Measurements from ENCODE around the gene DAB2IP. TPM values are rescaled to one million over a fixed set of nuclear protein-coding genes. Genes with fewer than 3 reads are reported as not detected.

Gene DAB2IP
- total RNA-seq, 1 experiment from 2014 or later, result 15.2 TPM

DNA sequence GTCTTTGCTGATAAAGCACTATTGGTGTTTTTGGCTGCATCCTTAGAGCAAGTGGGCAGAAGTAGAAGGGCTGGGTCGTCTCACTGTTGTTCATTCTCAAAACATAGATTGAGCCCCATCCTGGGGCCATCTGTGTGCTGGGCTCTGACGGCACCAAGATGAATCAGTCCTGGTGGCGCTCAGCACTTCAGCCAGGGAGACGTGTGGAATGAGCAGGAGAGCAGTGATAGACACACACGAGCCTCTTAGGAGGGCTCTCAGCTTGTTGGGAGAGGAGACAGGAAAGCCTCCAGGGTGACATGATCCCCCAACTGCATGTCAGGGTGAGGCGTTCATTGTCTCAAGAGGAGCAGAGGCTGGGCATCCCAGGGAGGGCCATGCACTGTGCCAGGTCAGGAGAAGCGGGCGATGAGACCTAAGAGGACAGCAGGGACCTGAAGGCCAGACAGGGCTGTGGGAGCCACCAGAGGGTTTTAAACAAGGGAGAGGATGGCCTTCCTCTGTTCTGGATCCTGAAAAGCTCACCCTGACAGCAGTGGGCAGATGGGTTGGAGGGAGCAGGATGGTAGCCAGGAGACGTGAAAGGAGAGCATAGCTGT, 115.8 kb downstream of the DAB2IP start:
- no TSS peak for BruUV-seq (replicated peaks)
- no peak overlapping the region for H3K4me3 ChIP-seq (ENCODE audit: low read length)
- no peaks in the 10 kb centered on the region for H3K9me2 ChIP-seq (replicated peaks; ENCODE audit: low read length)
- ChIA-PET POLR2A (ENCODE audit: unreplicated experiment) (no interaction called here), CTCF (no interaction called here)
- DNase-seq, result no peak
- no peak for ATAC-seq
- TF ChIP-seq EZH2phosphoT487 (IDR thresholded peaks at IDR 0.05; ENCODE audit: borderline replicate concordance, low read length), result no peak
- TF ChIP-seq EZH2 (IDR thresholded peaks at IDR 0.05; ENCODE audit: low read length, unreplicated experiment), result no peak
- TF ChIP-seq, protein P1, sequence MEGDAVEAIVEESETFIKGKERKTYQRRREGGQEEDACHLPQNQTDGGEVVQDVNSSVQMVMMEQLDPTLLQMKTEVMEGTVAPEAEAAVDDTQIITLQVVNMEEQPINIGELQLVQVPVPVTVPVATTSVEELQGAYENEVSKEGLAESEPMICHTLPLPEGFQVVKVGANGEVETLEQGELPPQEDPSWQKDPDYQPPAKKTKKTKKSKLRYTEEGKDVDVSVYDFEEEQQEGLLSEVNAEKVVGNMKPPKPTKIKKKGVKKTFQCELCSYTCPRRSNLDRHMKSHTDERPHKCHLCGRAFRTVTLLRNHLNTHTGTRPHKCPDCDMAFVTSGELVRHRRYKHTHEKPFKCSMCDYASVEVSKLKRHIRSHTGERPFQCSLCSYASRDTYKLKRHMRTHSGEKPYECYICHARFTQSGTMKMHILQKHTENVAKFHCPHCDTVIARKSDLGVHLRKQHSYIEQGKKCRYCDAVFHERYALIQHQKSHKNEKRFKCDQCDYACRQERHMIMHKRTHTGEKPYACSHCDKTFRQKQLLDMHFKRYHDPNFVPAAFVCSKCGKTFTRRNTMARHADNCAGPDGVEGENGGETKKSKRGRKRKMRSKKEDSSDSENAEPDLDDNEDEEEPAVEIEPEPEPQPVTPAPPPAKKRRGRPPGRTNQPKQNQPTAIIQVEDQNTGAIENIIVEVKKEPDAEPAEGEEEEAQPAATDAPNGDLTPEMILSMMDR (conservative IDR thresholded peaks at IDR 0.05; ENCODE audit: low read depth, low read length), result no peak
- H3K9ac ChIP-seq (ENCODE audit: low read length), result no peak overlapping the region
- no peaks in the 10 kb centered on the region for H3K9me3 ChIP-seq (ENCODE audit: low read length)
- no peaks in the 10 kb centered on the region for H3K36me3 ChIP-seq (ENCODE audit: low read depth, low read length)
- H3K4me1 ChIP-seq (ENCODE audit: insufficient read depth, low read length), result peaks cover 10% of the 10 kb centered on the region
- no peaks in the 10 kb centered on the region for H4K20me1 ChIP-seq (ENCODE audit: low read length)
- no peak overlapping the region for H3K27ac ChIP-seq (ENCODE audit: low read length)
- H2AFZ ChIP-seq (ENCODE audit: low read length), result no peak overlapping the region
- H3F3A ChIP-seq (ENCODE audit: low read length, unreplicated experiment), result no peaks in the 10 kb centered on the region
- no peak overlapping the region for H3K4me2 ChIP-seq (ENCODE audit: low read length)
- H3K79me2 ChIP-seq (ENCODE audit: low read length), result no peaks in the 10 kb centered on the region
- intact Hi-C loops (cut with micrococcal nuclease), result no loop called here
- H3K27me3 ChIP-seq (ENCODE audit: low read length), result no peaks in the 10 kb centered on the region

GRCh38 chr9:121768416-121769015, 117.1 kb downstream of the DAB2IP start:
- no peak for DNase-seq
- peaks cover 10% of the 10 kb centered on the region for H3K4me1 ChIP-seq (ENCODE audit: insufficient read depth, low read length)
- ChIA-PET POLR2A (ENCODE audit: unreplicated experiment) (no interaction called here), CTCF (no interaction called here)
- ATAC-seq, result no peak
- H3K9ac ChIP-seq (ENCODE audit: low read length), result no peak overlapping the region
- no peaks in the 10 kb centered on the region for H3K9me3 ChIP-seq (ENCODE audit: low read length)
- no peaks in the 10 kb centered on the region for H3K27me3 ChIP-seq (ENCODE audit: low read length)
- intact Hi-C loops (cut with micrococcal nuclease), result no loop called here
- H3K36me3 ChIP-seq (ENCODE audit: low read depth, low read length), result no peaks in the 10 kb centered on the region
- no peaks in the 10 kb centered on the region for H3K9me2 ChIP-seq (replicated peaks; ENCODE audit: low read length)
- no peak overlapping the region for H3K4me2 ChIP-seq (ENCODE audit: low read length)
- H3K4me3 ChIP-seq (ENCODE audit: low read length), result no peak overlapping the region
- TF ChIP-seq EZH2 (IDR thresholded peaks at IDR 0.05; ENCODE audit: low read length, unreplicated experiment) (no peak), EZH2phosphoT487 (IDR thresholded peaks at IDR 0.05; ENCODE audit: borderline replicate concordance, low read length) (no peak)
- TF ChIP-seq, protein P1 (conservative IDR thresholded peaks at IDR 0.05; ENCODE audit: low read depth, low read length), result no peak
- BruUV-seq (replicated peaks), result no TSS peak
- H4K20me1 ChIP-seq (ENCODE audit: low read length), result no peaks in the 10 kb centered on the region
- no peak overlapping the region for H3K27ac ChIP-seq (ENCODE audit: low read length)
- no peak overlapping the region for H2AFZ ChIP-seq (ENCODE audit: low read length)
- H3F3A ChIP-seq (ENCODE audit: low read length, unreplicated experiment), result no peaks in the 10 kb centered on the region
- no peaks in the 10 kb centered on the region for H3K79me2 ChIP-seq (ENCODE audit: low read length)

GRCh38 chr9:121769939-121770338, 118.5 kb downstream of the DAB2IP start:
- ChIA-PET CTCF (no interaction called here), POLR2A (ENCODE audit: unreplicated experiment) (no interaction called here)
- Histone ChIP-seq H3K9ac (ENCODE audit: low read length) (no peak overlapping the region), H3K9me2 (replicated peaks; ENCODE audit: low read length) (no peaks in the 10 kb centered on the region), H3F3A (ENCODE audit: low read length, unreplicated experiment) (no peaks in the 10 kb centered on the region), H3K4me2 (ENCODE audit: low read length) (no peak overlapping the region), H3K9me3 (ENCODE audit: low read length) (no peaks in the 10 kb centered on the region), H3K4me3 (ENCODE audit: low read length) (no peak overlapping the region), H4K20me1 (ENCODE audit: low read length) (no peaks in the 10 kb centered on the region), H3K27ac (ENCODE audit: low read length) (no peak overlapping the region), H3K79me2 (ENCODE audit: low read length) (no peaks in the 10 kb centered on the region), H3K4me1 (ENCODE audit: insufficient read depth, low read length) (peaks cover 6% of the 10 kb centered on the region), H3K27me3 (ENCODE audit: low read length) (no peaks in the 10 kb centered on the region), H2AFZ (ENCODE audit: low read length) (no peak overlapping the region), H3K36me3 (ENCODE audit: low read depth, low read length) (no peaks in the 10 kb centered on the region)
- TF ChIP-seq, protein P1 (conservative IDR thresholded peaks at IDR 0.05; ENCODE audit: low read depth, low read length), result no peak
- no peak for TF ChIP-seq EZH2phosphoT487 (IDR thresholded peaks at IDR 0.05; ENCODE audit: borderline replicate concordance, low read length)
- TF ChIP-seq EZH2 (IDR thresholded peaks at IDR 0.05; ENCODE audit: low read length, unreplicated experiment), result no peak
- no TSS peak for BruUV-seq (replicated peaks)
- DNase-seq (no peak), ATAC-seq (no peak)
- intact Hi-C loops (cut with micrococcal nuclease), result no loop called here

Measured in PC-3 (cell line).